Gastroesophageal sphincter (tissue), 3 donors: Measurements from ENCODE around the gene PRMT9.

Experiments used
- CTCF ChIP-seq, 4 experiments: fragments of 200-600 bp in 2 of 4; fragments of 450-650 bp in 2 of 4; sonication (generic) in 1 of 4; IDR thresholded peaks; one replicate each; pipeline ENCODE4 v1.5.1; 2017 to 2019; ENCODE audit warnings: antibody characterized with exemption in 4 of 4, mild to moderate bottlenecking in 2 of 4, moderate library complexity in 2 of 4
- EP300 ChIP-seq: sonication (generic); formaldehyde crosslinking; IDR thresholded peaks from one replicate; pipeline ENCODE4 v1.6.1; 2017; ENCODE audit warnings: antibody characterized with exemption, mild to moderate bottlenecking
- POLR2A ChIP-seq, 2 donors: fragments of 450-650 bp; IDR thresholded peaks; one replicate each; pipeline ENCODE4 v1.6.1; 2017; ENCODE audit warnings: antibody characterized with exemption in 2 of 2, mild to moderate bottlenecking in 2 of 2, moderate library complexity in 1 of 2
- POLR2AphosphoS5 ChIP-seq: sonication (generic); formaldehyde crosslinking; IDR thresholded peaks from one replicate; pipeline ENCODE4 v1.6.1; 2017; ENCODE audit warnings: antibody characterized with exemption

- TF ChIP-seq EP300 (no peak), CTCF (IDR thresholded peaks at IDR 0.05) (no peak), POLR2AphosphoS5 (no peak), POLR2A (IDR thresholded peaks at IDR 0.05) (no peak)
Measured at GRCh38 chr4:147691820-147692219, 7.9 kb upstream of the PRMT9 start.
